GM23338 (cell line): ENCODE results near the gene STX8. TPM values are rescaled to one million over a fixed set of nuclear protein-coding genes. Genes with fewer than 3 reads are reported as not detected.

ENCODE experiments used
- ATAC-seq: fragments of 200-7000 bp; cut with Tn5 transposase; 3 replicates; pipeline ENCODE4 v1.9.1; 2020
- DNase-seq: peaks from one replicate; pipeline ENCODE4 v3.0.0-alpha.2; 2015; ENCODE audit warnings: low spot score
- H2AFZ ChIP-seq: fragments of 200-600 bp; sonication (generic); 2 replicates; pipeline ENCODE4 v1.8.0; 2016; ENCODE audit warnings: antibody characterized with exemption, mild to moderate bottlenecking, moderate library complexity
- H3F3A ChIP-seq: fragments of 200-600 bp; sonication (generic); replicated peaks from 2 replicates; pipeline ENCODE4 v1.8.0; 2017; ENCODE audit warnings: antibody characterized with exemption, mixed run types, low read depth
- H3K27ac ChIP-seq: fragments of 200-600 bp; sonication (generic); 2 replicates; pipeline ENCODE4 v1.6.1; 2016; ENCODE audit warnings: low read depth
- H3K27me3 ChIP-seq: fragments of 200-600 bp; sonication (generic); 2 replicates; pipeline ENCODE4 v1.8.0; 2016; ENCODE audit warnings: mild to moderate bottlenecking, mixed run types, moderate library complexity; ENCODE audit not compliant: insufficient read depth
- H3K36me3 ChIP-seq: fragments of 200-600 bp; sonication (generic); 2 replicates; pipeline ENCODE4 v1.8.0; 2016; ENCODE audit warnings: mild to moderate bottlenecking; ENCODE audit not compliant: insufficient read depth
- H3K4me1 ChIP-seq: fragments of 200-600 bp; sonication (generic); 2 replicates; pipeline ENCODE4 v1.8.0; 2016; ENCODE audit warnings: mild to moderate bottlenecking, moderate library complexity; ENCODE audit not compliant: insufficient read depth
- H3K4me2 ChIP-seq: fragments of 200-600 bp; sonication (generic); 2 replicates; pipeline ENCODE4 v1.7.1; 2017; ENCODE audit warnings: mixed run types
- H3K4me3 ChIP-seq: fragments of 200-600 bp; sonication (generic); 2 replicates; pipeline ENCODE4 v1.6.1; 2016; ENCODE audit warnings: mixed run types
- H3K79me2 ChIP-seq: fragments of 200-600 bp; sonication (generic); replicated peaks from 2 replicates; pipeline ENCODE4 v1.8.0; 2017; ENCODE audit warnings: mild to moderate bottlenecking; ENCODE audit not compliant: insufficient read depth
- H3K9me2 ChIP-seq: fragments of 200-600 bp; sonication (generic); 2 replicates; pipeline ENCODE4 v1.8.0; 2017; ENCODE audit not compliant: insufficient read depth
- H4K20me1 ChIP-seq: fragments of 200-600 bp; sonication (generic); replicated peaks from 2 replicates; pipeline ENCODE4 v1.8.0; 2017; ENCODE audit warnings: mild to moderate bottlenecking; ENCODE audit not compliant: insufficient read depth
- H3K27ac Mint-ChIP-seq: 2 replicates; pipeline ENCODE4 v1.8.0; 2020; ENCODE audit warnings: inconsistent platforms, mild to moderate bottlenecking, moderate library complexity, mixed read lengths
- H3K27me3 Mint-ChIP-seq: 3 replicates; pipeline ENCODE4 v1.8.0; 2022; ENCODE audit warnings: low read depth, mild to moderate bottlenecking, moderate library complexity, mixed read lengths, inconsistent platforms; ENCODE audit not compliant: insufficient read depth, poor library complexity
- H3K36me3 Mint-ChIP-seq: 3 replicates; pipeline ENCODE4 v1.8.0; 2021; ENCODE audit warnings: low read depth, mild to moderate bottlenecking, inconsistent platforms, moderate library complexity, mixed read lengths
- H3K4me1 Mint-ChIP-seq: 3 replicates; pipeline ENCODE4 v1.8.0; 2020; ENCODE audit warnings: mild to moderate bottlenecking, inconsistent platforms, mixed read lengths
- H3K4me3 Mint-ChIP-seq: 3 replicates; pipeline ENCODE4 v1.8.0; 2021; ENCODE audit warnings: moderate library complexity, mild to moderate bottlenecking, inconsistent platforms, mixed read lengths
- H3K9me3 Mint-ChIP-seq: 3 replicates; pipeline ENCODE4 v1.8.0; 2020; ENCODE audit warnings: moderate library complexity, mild to moderate bottlenecking, inconsistent platforms, mixed read lengths
- CREB1 ChIP-seq: fragments of 250-450 bp; sonication (Bioruptor Pico); IDR thresholded peaks from 2 replicates; pipeline ENCODE4 v1.5.0; 2020; ENCODE audit warnings: low read depth, mild to moderate bottlenecking, moderate library complexity
- EZH2 ChIP-seq: fragments of 200-600 bp; sonication (generic); IDR thresholded peaks from one replicate; pipeline ENCODE4 v1.8.0; 2017; ENCODE audit warnings: antibody characterized with exemption, mild to moderate bottlenecking, low read depth; ENCODE audit not compliant: unreplicated experiment
- EZH2phosphoT487 ChIP-seq: fragments of 200-600 bp; sonication (generic); IDR thresholded peaks from one replicate; pipeline ENCODE4 v1.8.1; 2018; ENCODE audit warnings: antibody characterized with exemption; ENCODE audit not compliant: unreplicated experiment
- JUNB ChIP-seq: IDR thresholded peaks from one replicate; pipeline ENCODE4 v1.6.1; 2016; ENCODE audit warnings: antibody characterized with exemption; ENCODE audit not compliant: unreplicated experiment
- NANOG ChIP-seq: IDR thresholded peaks from 2 replicates; pipeline ENCODE4 v1.6.1; 2016; ENCODE audit warnings: antibody characterized with exemption, borderline replicate concordance
- POLR2AphosphoS5 ChIP-seq: IDR thresholded peaks from 2 replicates; pipeline ENCODE4 v1.6.1; 2016; ENCODE audit warnings: antibody characterized with exemption, low read depth
- STAT1 ChIP-seq: IDR thresholded peaks from one replicate; pipeline ENCODE4 v1.6.1; 2016; ENCODE audit warnings: antibody characterized with exemption; ENCODE audit not compliant: unreplicated experiment
- ZNF114 ChIP-seq: fragments of 250-450 bp; sonication (Bioruptor Pico); IDR thresholded peaks from 2 replicates; pipeline ENCODE4 v1.5.0; 2020; ENCODE audit warnings: mild to moderate bottlenecking, moderate library complexity
- ZNF331 ChIP-seq: fragments of 250-450 bp; sonication (Bioruptor Pico); IDR thresholded peaks from 2 replicates; pipeline ENCODE4 v1.5.0; 2020; ENCODE audit warnings: low read depth, mild to moderate bottlenecking, moderate library complexity
- polyA plus RNA-seq: library from polyadenylated mRNA; unstranded; fragments of >200 nt; fragmentation: Nextera tagmentation; extraction: Ambion mirVana; gene quantifications from 2 replicates; pipeline ENCODE4 v1.2.1, GENCODE V29; 2016
- total RNA-seq: library from RNA; depleted of rRNA; stranded (reverse); fragments of >200 nt; shearing (Covaris generic); gene quantifications from 2 replicates; pipeline ENCODE4 v1.2.3, GENCODE V29; 2014
- TF ChIP-seq, protein P1 (sequence below): fragments of 250-450 bp; sonication (Bioruptor Pico); IDR thresholded peaks from 2 replicates; pipeline ENCODE4 v1.5.0; 2020; ENCODE audit warnings: mild to moderate bottlenecking, moderate library complexity
- TF ChIP-seq, protein P2 (sequence below), 2 experiments: fragments of 200-600 bp in 1 of 2; sonication (generic) in 1 of 2; conservative IDR thresholded peaks; 2 replicates each; pipeline versions ENCODE4 v1.5.1 to v1.6.1; 2016 to 2017; ENCODE audit warnings: antibody characterized with exemption in 2 of 2, low read depth in 2 of 2, mild to moderate bottlenecking in 2 of 2, moderate library complexity in 1 of 2
- TF ChIP-seq, protein P3 (sequence below): IDR thresholded peaks from 2 replicates; pipeline ENCODE4 v1.6.1; 2016; ENCODE audit warnings: antibody characterized with exemption
- TF ChIP-seq, protein P4 (sequence below): IDR thresholded peaks from one replicate; pipeline ENCODE4 v1.6.1; 2018; ENCODE audit warnings: antibody characterized with exemption; ENCODE audit not compliant: unreplicated experiment

The STX8 gene
- total and polyA plus RNA-seq, 2 experiments from 2014 or later = 59.4 to 82.3 TPM

DNA sequence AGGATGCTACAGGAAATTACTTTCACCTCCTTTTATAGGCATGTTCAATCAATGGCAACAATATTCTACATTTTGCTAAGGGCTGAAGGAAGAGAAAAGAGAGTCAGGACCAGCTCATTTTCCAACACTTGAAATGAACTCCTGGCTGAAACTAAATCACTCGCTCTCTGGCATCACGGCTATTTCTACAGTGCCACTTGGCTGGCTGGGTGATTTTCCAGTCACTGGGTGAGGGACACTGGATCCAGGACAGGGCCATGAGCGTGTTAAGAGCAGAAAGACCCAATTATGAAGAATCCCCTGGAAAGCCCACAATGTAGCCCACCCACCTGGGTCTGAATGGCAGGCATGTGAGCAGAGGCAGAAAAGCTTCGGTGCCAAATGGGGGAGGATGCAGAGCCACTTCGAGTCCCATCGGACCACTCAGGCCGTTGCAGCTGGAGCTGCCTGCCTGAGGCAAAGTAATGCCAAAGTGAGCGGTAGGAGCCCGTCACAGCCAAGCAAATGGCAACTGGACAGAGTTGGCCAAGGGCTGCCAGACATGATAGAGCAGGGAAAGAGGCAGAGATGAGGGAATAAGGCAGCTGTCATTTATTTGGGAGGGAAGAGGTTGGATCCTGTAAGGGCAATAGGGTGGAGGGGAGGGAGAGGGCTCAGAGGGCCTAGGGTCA, 246.2 kb downstream of the STX8 start:
- Mint-ChIP-seq H3K4me1 (peaks cover 32% of the 10 kb centered on the region), H3K9me3 (peaks cover 4% of the 10 kb centered on the region; the same call in 2 of the 3 replicates), H3K27ac (no peak overlapping the region), H3K27me3 (peaks cover 16% of the 10 kb centered on the region), H3K4me3 (no peak overlapping the region; the same call in 2 of the 3 replicates), H3K36me3 (peaks cover 4% of the 10 kb centered on the region; the same call in 2 of the 3 replicates)
- no peaks in the 10 kb centered on the region; the same call in 1 of the 2 replicates for H3F3A ChIP-seq
- no peak overlapping the region for H3K27ac ChIP-seq
- TF ChIP-seq ZNF114 (CRISPR knock-in tag) = no peak
- TF ChIP-seq, protein P1, sequence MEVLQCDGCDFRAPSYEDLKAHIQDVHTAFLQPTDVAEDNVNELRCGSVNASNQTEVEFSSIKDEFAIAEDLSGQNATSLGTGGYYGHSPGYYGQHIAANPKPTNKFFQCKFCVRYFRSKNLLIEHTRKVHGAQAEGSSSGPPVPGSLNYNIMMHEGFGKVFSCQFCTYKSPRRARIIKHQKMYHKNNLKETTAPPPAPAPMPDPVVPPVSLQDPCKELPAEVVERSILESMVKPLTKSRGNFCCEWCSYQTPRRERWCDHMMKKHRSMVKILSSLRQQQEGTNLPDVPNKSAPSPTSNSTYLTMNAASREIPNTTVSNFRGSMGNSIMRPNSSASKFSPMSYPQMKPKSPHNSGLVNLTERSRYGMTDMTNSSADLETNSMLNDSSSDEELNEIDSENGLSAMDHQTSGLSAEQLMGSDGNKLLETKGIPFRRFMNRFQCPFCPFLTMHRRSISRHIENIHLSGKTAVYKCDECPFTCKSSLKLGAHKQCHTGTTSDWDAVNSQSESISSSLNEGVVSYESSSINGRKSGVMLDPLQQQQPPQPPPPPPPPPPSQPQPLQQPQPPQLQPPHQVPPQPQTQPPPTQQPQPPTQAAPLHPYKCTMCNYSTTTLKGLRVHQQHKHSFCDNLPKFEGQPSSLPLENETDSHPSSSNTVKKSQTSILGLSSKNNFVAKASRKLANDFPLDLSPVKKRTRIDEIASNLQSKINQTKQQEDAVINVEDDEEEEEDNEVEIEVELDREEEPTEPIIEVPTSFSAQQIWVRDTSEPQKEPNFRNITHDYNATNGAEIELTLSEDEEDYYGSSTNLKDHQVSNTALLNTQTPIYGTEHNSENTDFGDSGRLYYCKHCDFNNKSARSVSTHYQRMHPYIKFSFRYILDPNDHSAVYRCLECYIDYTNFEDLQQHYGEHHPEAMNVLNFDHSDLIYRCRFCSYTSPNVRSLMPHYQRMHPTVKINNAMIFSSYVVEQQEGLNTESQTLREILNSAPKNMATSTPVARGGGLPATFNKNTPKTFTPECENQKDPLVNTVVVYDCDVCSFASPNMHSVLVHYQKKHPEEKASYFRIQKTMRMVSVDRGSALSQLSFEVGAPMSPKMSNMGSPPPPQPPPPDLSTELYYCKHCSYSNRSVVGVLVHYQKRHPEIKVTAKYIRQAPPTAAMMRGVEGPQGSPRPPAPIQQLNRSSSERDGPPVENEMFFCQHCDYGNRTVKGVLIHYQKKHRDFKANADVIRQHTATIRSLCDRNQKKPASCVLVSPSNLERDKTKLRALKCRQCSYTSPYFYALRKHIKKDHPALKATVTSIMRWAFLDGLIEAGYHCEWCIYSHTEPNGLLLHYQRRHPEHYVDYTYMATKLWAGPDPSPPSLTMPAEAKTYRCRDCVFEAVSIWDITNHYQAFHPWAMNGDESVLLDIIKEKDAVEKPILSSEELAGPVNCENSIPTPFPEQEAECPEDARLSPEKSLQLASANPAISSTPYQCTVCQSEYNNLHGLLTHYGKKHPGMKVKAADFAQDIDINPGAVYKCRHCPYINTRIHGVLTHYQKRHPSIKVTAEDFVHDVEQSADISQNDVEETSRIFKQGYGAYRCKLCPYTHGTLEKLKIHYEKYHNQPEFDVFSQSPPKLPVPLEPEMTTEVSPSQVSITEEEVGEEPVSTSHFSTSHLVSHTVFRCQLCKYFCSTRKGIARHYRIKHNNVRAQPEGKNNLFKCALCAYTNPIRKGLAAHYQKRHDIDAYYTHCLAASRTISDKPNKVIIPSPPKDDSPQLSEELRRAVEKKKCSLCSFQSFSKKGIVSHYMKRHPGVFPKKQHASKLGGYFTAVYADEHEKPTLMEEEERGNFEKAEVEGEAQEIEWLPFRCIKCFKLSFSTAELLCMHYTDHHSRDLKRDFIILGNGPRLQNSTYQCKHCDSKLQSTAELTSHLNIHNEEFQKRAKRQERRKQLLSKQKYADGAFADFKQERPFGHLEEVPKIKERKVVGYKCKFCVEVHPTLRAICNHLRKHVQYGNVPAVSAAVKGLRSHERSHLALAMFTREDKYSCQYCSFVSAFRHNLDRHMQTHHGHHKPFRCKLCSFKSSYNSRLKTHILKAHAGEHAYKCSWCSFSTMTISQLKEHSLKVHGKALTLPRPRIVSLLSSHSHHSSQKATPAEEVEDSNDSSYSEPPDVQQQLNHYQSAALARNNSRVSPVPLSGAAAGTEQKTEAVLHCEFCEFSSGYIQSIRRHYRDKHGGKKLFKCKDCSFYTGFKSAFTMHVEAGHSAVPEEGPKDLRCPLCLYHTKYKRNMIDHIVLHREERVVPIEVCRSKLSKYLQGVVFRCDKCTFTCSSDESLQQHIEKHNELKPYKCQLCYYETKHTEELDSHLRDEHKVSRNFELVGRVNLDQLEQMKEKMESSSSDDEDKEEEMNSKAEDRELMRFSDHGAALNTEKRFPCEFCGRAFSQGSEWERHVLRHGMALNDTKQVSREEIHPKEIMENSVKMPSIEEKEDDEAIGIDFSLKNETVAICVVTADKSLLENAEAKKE = no peak
- no peak for TF ChIP-seq CREB1 (CRISPR knock-in tag)
- TF ChIP-seq, protein P2, sequence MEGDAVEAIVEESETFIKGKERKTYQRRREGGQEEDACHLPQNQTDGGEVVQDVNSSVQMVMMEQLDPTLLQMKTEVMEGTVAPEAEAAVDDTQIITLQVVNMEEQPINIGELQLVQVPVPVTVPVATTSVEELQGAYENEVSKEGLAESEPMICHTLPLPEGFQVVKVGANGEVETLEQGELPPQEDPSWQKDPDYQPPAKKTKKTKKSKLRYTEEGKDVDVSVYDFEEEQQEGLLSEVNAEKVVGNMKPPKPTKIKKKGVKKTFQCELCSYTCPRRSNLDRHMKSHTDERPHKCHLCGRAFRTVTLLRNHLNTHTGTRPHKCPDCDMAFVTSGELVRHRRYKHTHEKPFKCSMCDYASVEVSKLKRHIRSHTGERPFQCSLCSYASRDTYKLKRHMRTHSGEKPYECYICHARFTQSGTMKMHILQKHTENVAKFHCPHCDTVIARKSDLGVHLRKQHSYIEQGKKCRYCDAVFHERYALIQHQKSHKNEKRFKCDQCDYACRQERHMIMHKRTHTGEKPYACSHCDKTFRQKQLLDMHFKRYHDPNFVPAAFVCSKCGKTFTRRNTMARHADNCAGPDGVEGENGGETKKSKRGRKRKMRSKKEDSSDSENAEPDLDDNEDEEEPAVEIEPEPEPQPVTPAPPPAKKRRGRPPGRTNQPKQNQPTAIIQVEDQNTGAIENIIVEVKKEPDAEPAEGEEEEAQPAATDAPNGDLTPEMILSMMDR (conservative IDR thresholded peaks at IDR 0.05; ENCODE audit: low read depth in 2 of 2) = no peak
- TF ChIP-seq NANOG = no peak
- TF ChIP-seq STAT1 = no peak
- TF ChIP-seq, protein P3, sequence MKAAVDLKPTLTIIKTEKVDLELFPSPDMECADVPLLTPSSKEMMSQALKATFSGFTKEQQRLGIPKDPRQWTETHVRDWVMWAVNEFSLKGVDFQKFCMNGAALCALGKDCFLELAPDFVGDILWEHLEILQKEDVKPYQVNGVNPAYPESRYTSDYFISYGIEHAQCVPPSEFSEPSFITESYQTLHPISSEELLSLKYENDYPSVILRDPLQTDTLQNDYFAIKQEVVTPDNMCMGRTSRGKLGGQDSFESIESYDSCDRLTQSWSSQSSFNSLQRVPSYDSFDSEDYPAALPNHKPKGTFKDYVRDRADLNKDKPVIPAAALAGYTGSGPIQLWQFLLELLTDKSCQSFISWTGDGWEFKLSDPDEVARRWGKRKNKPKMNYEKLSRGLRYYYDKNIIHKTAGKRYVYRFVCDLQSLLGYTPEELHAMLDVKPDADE = no peak
- no peak for TF ChIP-seq JUNB
- TF ChIP-seq EZH2 = no peak
- TF ChIP-seq EZH2phosphoT487 = no peak
- TF ChIP-seq, protein P4, sequence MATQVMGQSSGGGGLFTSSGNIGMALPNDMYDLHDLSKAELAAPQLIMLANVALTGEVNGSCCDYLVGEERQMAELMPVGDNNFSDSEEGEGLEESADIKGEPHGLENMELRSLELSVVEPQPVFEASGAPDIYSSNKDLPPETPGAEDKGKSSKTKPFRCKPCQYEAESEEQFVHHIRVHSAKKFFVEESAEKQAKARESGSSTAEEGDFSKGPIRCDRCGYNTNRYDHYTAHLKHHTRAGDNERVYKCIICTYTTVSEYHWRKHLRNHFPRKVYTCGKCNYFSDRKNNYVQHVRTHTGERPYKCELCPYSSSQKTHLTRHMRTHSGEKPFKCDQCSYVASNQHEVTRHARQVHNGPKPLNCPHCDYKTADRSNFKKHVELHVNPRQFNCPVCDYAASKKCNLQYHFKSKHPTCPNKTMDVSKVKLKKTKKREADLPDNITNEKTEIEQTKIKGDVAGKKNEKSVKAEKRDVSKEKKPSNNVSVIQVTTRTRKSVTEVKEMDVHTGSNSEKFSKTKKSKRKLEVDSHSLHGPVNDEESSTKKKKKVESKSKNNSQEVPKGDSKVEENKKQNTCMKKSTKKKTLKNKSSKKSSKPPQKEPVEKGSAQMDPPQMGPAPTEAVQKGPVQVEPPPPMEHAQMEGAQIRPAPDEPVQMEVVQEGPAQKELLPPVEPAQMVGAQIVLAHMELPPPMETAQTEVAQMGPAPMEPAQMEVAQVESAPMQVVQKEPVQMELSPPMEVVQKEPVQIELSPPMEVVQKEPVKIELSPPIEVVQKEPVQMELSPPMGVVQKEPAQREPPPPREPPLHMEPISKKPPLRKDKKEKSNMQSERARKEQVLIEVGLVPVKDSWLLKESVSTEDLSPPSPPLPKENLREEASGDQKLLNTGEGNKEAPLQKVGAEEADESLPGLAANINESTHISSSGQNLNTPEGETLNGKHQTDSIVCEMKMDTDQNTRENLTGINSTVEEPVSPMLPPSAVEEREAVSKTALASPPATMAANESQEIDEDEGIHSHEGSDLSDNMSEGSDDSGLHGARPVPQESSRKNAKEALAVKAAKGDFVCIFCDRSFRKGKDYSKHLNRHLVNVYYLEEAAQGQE = no peak
- no peak for TF ChIP-seq ZNF331
- TF ChIP-seq POLR2AphosphoS5 = no peak
- H3K36me3 ChIP-seq = peaks cover 1% of the 10 kb centered on the region
- H2AFZ ChIP-seq = no peak overlapping the region
- DNase-seq (no peak), ATAC-seq (peak; percentile 15; the same call in 2 of the 3 replicates)
- no peaks in the 10 kb centered on the region for H3K79me2 ChIP-seq
- H4K20me1 ChIP-seq = no peaks in the 10 kb centered on the region
- peak overlapping the region; percentile 70 for H3K4me2 ChIP-seq
- no peak overlapping the region for H3K4me3 ChIP-seq
- H3K9me2 ChIP-seq = no peaks in the 10 kb centered on the region
- H3K27me3 ChIP-seq = no peaks in the 10 kb centered on the region
- H3K4me1 ChIP-seq = peaks cover 36% of the 10 kb centered on the region
